ENCODE data around the gene REEP5. TPM values are rescaled to one million over a fixed set of nuclear protein-coding genes. Genes with fewer than 3 reads are reported as not detected.
A peak's percentile ranks its signal among the peaks of the same experiment; 100 is the strongest.

REEP5 gene
- total and polyA plus RNA-seq, 2 of the 13 experiments (the other 11 are each of a cell fraction or from before 2014, with no cell fraction given), result 49.4 to 239 TPM

GRCh38 chr5:112921833-112922817 is at the start of gene REEP5 (continued):
- 0 out of 2 replicates have a peak, but pooled peaks have one; percentile 40 for TF ChIP-seq ZHX1 (CRISPR knock-in tag; IDR thresholded peaks at IDR 0.05; ENCODE audit: low read depth)
- no peak for TF ChIP-seq ZBTB21 (CRISPR knock-in tag; IDR thresholded peaks at IDR 0.05)
- TF ChIP-seq ZBTB7B (CRISPR knock-in tag; IDR thresholded peaks at IDR 0.05), result 0 out of 2 replicates have a peak, but pooled peaks have one; percentile 11
- TF ChIP-seq SOX13 (IDR thresholded peaks at IDR 0.05), result no peak
- TF ChIP-seq SOX13 (CRISPR knock-in tag; conservative IDR thresholded peaks at IDR 0.05 in 1 of 2, IDR thresholded peaks at IDR 0.05 in 1 of 2), result no peak; a peak in 1 of 4 replicates
- TF ChIP-seq CHCHD3 (CRISPR knock-in tag; IDR thresholded peaks at IDR 0.05), result peak; percentile 22; the same call in 1 of the 2 replicates
- no peak for TF ChIP-seq NFRKB (IDR thresholded peaks at IDR 0.05)
- 0 out of 2 replicates have a peak, but pooled peaks have one; percentile 41 for TF ChIP-seq ZBTB14 (CRISPR knock-in tag; IDR thresholded peaks at IDR 0.05)
- TF ChIP-seq ZNF318 (CRISPR knock-in tag; IDR thresholded peaks at IDR 0.05), result no peak
- no peak for TF ChIP-seq HNF1B (CRISPR knock-in tag; IDR thresholded peaks at IDR 0.05)
